K562 (cell line): Measurements from ENCODE around the gene ERMARD. TPM values are rescaled to one million over a fixed set of nuclear protein-coding genes. Genes with fewer than 3 reads are reported as not detected.

Experiments
- ATAC-seq: fragments of 200-7000 bp; cut with Tn5 transposase; 3 replicates; pipeline ENCODE4 v1.9.1; 2020; ENCODE audit warnings: moderate library complexity
- BruUV-seq: library from RNA; stranded (reverse); fragments of 400-500 nt; replicated peaks from 2 replicates; lab custom pipeline; 2021; lab: Mats Ljungman, UMichigan
- CTCF ChIA-PET: fragments of 300-600 bp; formaldehyde crosslinking; extraction: SDS; loops from one replicate; lab custom pipeline; 2021; ENCODE audit warnings: low intra/inter-chr PET ratio; lab: Yijun Ruan, JAX
- POLR2A ChIA-PET: fragments of 300-600, 350-650 bp; sonication (Branson Sonifier 250); formaldehyde crosslinking; extraction: SDS; loops from one replicate; lab custom pipeline; 2021; ENCODE audit warnings: antibody characterized with exemption, inconsistent platforms; lab: Yijun Ruan, JAX
- DNase-seq, 4 experiments: peaks; one replicate each; pipeline versions ENCODE4 v3.0.0 to v3.0.0-alpha.2; 2011 to 2018; ENCODE audit warnings: low spot score in 3 of 4, mixed read lengths in 3 of 4; ENCODE audit errors: extremely low read depth in 1 of 4
- FAIRE-seq: peaks from 2 replicates; lab custom pipeline; 2011; peaks lifted over from hg19 to GRCh38; lab: Jason Lieb, UNC
- H2AFZ ChIP-seq: 2 replicates; pipeline ENCODE4 v1.6.0; 2011; ENCODE audit warnings: low read depth, low read length, control low read depth, inconsistent platforms
- H3K27ac ChIP-seq: fragments of 200-600 bp; 3 replicates; pipeline ENCODE4 v1.8.0; 2011; ENCODE audit warnings: low read depth, mild to moderate bottlenecking, control low read depth, inconsistent platforms, low read length, moderate library complexity, mixed read lengths; ENCODE audit errors: extremely low read depth
- H3K27me3 ChIP-seq, 2 experiments: fragments of 300-600 bp in 1 of 2; 2 replicates in 1 of 2; 3 replicates in 1 of 2; pipeline versions ENCODE4 v1.6.0 to v1.8.0; 2011; ENCODE audit warnings: inconsistent platforms in 2 of 2, low read length in 2 of 2, mild to moderate bottlenecking in 1 of 2, mixed read lengths in 1 of 2, moderate library complexity in 1 of 2; ENCODE audit not compliant: control insufficient read depth in 2 of 2, insufficient read depth in 2 of 2
- H3K36me3 ChIP-seq: fragments of 300-600 bp; 3 replicates; pipeline ENCODE4 v1.8.0; 2011; ENCODE audit warnings: mild to moderate bottlenecking, low read length, inconsistent platforms; ENCODE audit not compliant: control insufficient read depth, insufficient read depth
- H3K4me1 ChIP-seq, 2 experiments: fragments of 200-600 bp in 1 of 2; replicated peaks in 1 of 2; 2 replicates in 1 of 2; 3 replicates in 1 of 2; pipeline versions ENCODE4 v1.5.1 to v1.8.0; 2011; ENCODE audit warnings: inconsistent platforms in 2 of 2, low read length in 2 of 2, mild to moderate bottlenecking in 1 of 2, mixed read lengths in 1 of 2, moderate library complexity in 1 of 2; ENCODE audit not compliant: control insufficient read depth in 2 of 2, insufficient read depth in 2 of 2
- H3K4me2 ChIP-seq: 2 replicates; pipeline ENCODE4 v1.6.1; 2011; ENCODE audit warnings: low read length, control low read depth, inconsistent platforms, mixed read lengths; ENCODE audit not compliant: insufficient read depth
- H3K4me3 ChIP-seq: fragments of 200-600 bp; sonication (generic), shearing (Covaris generic); 2 replicates; pipeline ENCODE4 v1.5.1; 2016; ENCODE audit warnings: control low read depth, inconsistent platforms
- H3K79me2 ChIP-seq: fragments of 200-600 bp; 3 replicates; pipeline ENCODE4 v1.8.0; 2011; ENCODE audit warnings: low read length, inconsistent platforms; ENCODE audit not compliant: control insufficient read depth, insufficient read depth
- H3K9ac ChIP-seq, 2 experiments: 2 replicates each; pipeline versions ENCODE4 v1.6.0 to v1.6.1; 2011; ENCODE audit warnings: low read depth in 2 of 2, low read length in 2 of 2, control low read depth in 1 of 2, inconsistent platforms in 1 of 2, mild to moderate bottlenecking in 1 of 2, mixed read lengths in 1 of 2; ENCODE audit not compliant: insufficient read depth in 1 of 2
- H3K9me1 ChIP-seq: one replicate; pipeline ENCODE4 v1.6.0; 2011; ENCODE audit warnings: inconsistent platforms, mild to moderate bottlenecking, low read length, moderate library complexity; ENCODE audit not compliant: control insufficient read depth, insufficient read depth
- H3K9me3 ChIP-seq: replicated peaks from 2 replicates; pipeline ENCODE4 v1.5.1; 2011; ENCODE audit warnings: low read depth, low read length, inconsistent platforms; ENCODE audit not compliant: control insufficient read depth, insufficient read depth
- H4K20me1 ChIP-seq: replicated peaks from 2 replicates; pipeline ENCODE4 v1.6.1; 2011; ENCODE audit warnings: low read length, inconsistent platforms, mixed read lengths; ENCODE audit not compliant: control insufficient read depth, insufficient read depth
- EGR1 ChIP-seq: fragments of 450-650 bp; conservative IDR thresholded peaks from 2 replicates; pipeline ENCODE4 v1.6.1; 2017; ENCODE audit warnings: mild to moderate bottlenecking
- KLF1 ChIP-seq: fragments of 450-650 bp; IDR thresholded peaks from 2 replicates; pipeline ENCODE4 v1.6.1; 2016; ENCODE audit warnings: missing genetic modification characterization, missing compliant biosample characterization
- RBFOX2 ChIP-seq: fragments of 200-400 bp; formaldehyde crosslinking; IDR thresholded peaks from 2 replicates; pipeline ENCODE4 v1.6.1; 2017; ENCODE audit warnings: low read depth, mild to moderate bottlenecking, low read length, moderate library complexity
- RFX1 ChIP-seq: fragments of 450-650 bp; IDR thresholded peaks from 2 replicates; pipeline ENCODE4 v1.6.1; 2016; ENCODE audit warnings: mild to moderate bottlenecking, moderate library complexity
- STAT5B ChIP-seq: fragments of 250-450 bp; sonication (Bioruptor Pico); IDR thresholded peaks from 2 replicates; pipeline ENCODE4 v1.8.0; 2021; ENCODE audit warnings: mild to moderate bottlenecking, inconsistent platforms
- ZC3H11A ChIP-seq: IDR thresholded peaks from 2 replicates; pipeline ENCODE4 v1.6.1; 2012; ENCODE audit warnings: low read depth, low read length, improper control_type of control experiment
- ZFX ChIP-seq: sonication (generic); formaldehyde crosslinking; IDR thresholded peaks from 2 replicates; pipeline ENCODE4 v1.8.0; 2022; ENCODE audit warnings: mild to moderate bottlenecking, missing genetic modification reagents, moderate library complexity
- ZNF146 ChIP-seq: IDR thresholded peaks from one replicate; pipeline ENCODE4 v1.6.1; 2018; ENCODE audit warnings: missing compliant biosample characterization; ENCODE audit not compliant: unreplicated experiment
- ZNF217 ChIP-seq: sonication (generic); formaldehyde crosslinking; IDR thresholded peaks from 2 replicates; pipeline ENCODE4 v1.8.0; 2022; ENCODE audit warnings: mild to moderate bottlenecking, missing genetic modification reagents
- ZNF584 ChIP-seq: fragments of 200-800 bp; sonication (Bioruptor generic); IDR thresholded peaks from 2 replicates; pipeline ENCODE4 v1.6.1; 2016; ENCODE audit warnings: low read depth, mild to moderate bottlenecking, missing genetic modification characterization, missing compliant biosample characterization
- WGBS: fragments of 100-300 bp; shearing (Covaris generic); methylation state at CpG from one replicate; pipeline ENCODE4 v1.1.6; 2016; ENCODE audit warnings: low coverage, mixed read lengths; ENCODE audit not compliant: insufficient coverage; ENCODE audit errors: missing lambda C conversion rate; 5-methylcytosine and 5-hydroxymethylcytosine counted together
- in situ Hi-C: fragments of 300-500 bp; cut with MboI; formaldehyde crosslinking; loops from 4 replicates; pipeline ENCODE4 v1.15.0; 2018; ENCODE audit warnings: inconsistent platforms, mixed read lengths
- intact Hi-C: fragments of 100-400 bp; cut with micrococcal nuclease; formaldehyde crosslinking; loops from 2 replicates; pipeline ENCODE4 v1.14.2; 2022
- polyA plus RNA-seq, 8 experiments: library from polyadenylated mRNA; depleted of rRNA in 4 of 8; stranded (reverse) in 5 of 8; unstranded in 3 of 8; fragments of >200 nt; fragmentation: Nextera tagmentation in 2 of 8; fragmentation: Illumina TruSeq in 1 of 8; extraction: Ambion mirVana in 2 of 8; extraction: Trizol in 1 of 8; gene quantifications; 2 replicates each; pipeline versions ENCODE4 v1.2.1 to v1.2.3, GENCODE V29; 2011 to 2014; ENCODE audit warnings: inconsistent platforms in 1 of 8, missing spikeins in 1 of 8
- total RNA-seq, 7 experiments: library from RNA; depleted of rRNA in 6 of 7; stranded (reverse); fragments of >200 nt in 6 of 7; fragmentation: Illumina TruSeq in 2 of 7; extraction: Trizol in 2 of 7; gene quantifications; 2 replicates each; pipeline versions ENCODE4 v1.2.1 to v1.2.3, GENCODE V29; 2011 to 2021; ENCODE audit warnings: low replicate concordance in 1 of 7
- TF ChIP-seq, protein P1 (sequence below): sonication (generic); formaldehyde crosslinking; IDR thresholded peaks from 2 replicates; pipeline ENCODE4 v1.9.0; 2022; ENCODE audit warnings: mild to moderate bottlenecking, missing genetic modification reagents

ERMARD gene
- total and polyA plus RNA-seq, 9 of the 15 experiments (the other 6 are each of a cell fraction or from before 2014, with no cell fraction given), result 14.5 to 68.6 (median 27.7) TPM

DNA sequence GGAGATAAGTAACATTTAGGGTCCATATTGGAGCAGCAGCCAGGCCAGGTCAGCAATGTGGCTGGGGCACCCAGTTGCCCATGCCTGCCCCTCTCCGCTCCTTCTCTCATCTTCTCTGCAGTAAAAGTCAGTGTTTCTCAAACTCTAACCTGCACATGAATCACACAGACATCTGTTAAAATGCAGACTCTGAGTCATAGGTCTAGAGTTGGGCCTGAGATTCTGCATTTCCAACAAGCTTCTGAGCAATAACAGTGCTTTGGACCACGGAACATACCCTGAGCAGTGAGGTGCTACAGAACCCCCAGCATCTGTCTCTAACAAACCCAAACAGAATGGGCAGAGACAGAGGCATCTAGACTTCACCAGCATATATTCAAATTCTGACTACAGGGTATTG lies 37.2 kb upstream of the ERMARD start:
- in situ Hi-C loops (no loop called here), intact Hi-C loops (no loop called here)
- Histone ChIP-seq H3K27me3 (no peaks in the 10 kb centered on the region), H3K79me2 (peaks cover 5% of the 10 kb centered on the region; the same call in 2 of the 3 replicates), H3K36me3 (peaks cover 87% of the 10 kb centered on the region), H3K4me1 (no peaks in the 10 kb centered on the region), H3K27ac (no peak overlapping the region), H3K9me3 (no peaks in the 10 kb centered on the region), H3K4me2 (no peak overlapping the region), H3K9me1 (no peaks in the 10 kb centered on the region), H3K4me3 (no peak overlapping the region), H4K20me1 (no peaks in the 10 kb centered on the region), H3K9ac (no peak overlapping the region), H2AFZ (no peak overlapping the region)
- FAIRE-seq (no peak), ATAC-seq (no peak), DNase-seq (no peak)
- no TSS peak for BruUV-seq
- WGBS, result 93% methylated on average over 2 of the region's 2 CpGs
- TF ChIP-seq RBFOX2, result no peak
- no peak for TF ChIP-seq KLF1 (tag)
- TF ChIP-seq ZNF146 (CRISPR knock-in tag), result no peak
- no peak for TF ChIP-seq ZNF584
- TF ChIP-seq, protein P1, sequence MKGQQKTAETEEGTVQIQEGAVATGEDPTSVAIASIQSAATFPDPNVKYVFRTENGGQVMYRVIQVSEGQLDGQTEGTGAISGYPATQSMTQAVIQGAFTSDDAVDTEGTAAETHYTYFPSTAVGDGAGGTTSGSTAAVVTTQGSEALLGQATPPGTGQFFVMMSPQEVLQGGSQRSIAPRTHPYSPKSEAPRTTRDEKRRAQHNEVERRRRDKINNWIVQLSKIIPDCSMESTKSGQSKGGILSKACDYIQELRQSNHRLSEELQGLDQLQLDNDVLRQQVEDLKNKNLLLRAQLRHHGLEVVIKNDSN (CRISPR knock-in tag), result no peak
- TF ChIP-seq ZFX (CRISPR knock-in tag), result no peak
- TF ChIP-seq STAT5B (CRISPR knock-in tag), result no peak
- TF ChIP-seq RFX1, result no peak
- no peak for TF ChIP-seq ZC3H11A
- TF ChIP-seq ZNF217 (CRISPR knock-in tag), result no peak
- TF ChIP-seq EGR1, result no peak
- CTCF ChIA-PET, result no interaction called here
- POLR2A ChIA-PET, result interaction anchor here (1.3 kb wide), 1 partner anchor 10 kb away, joined by 4 read pairs; no protein-coding TSS in a partner anchor
